Spleen (tissue), 11 donors: ENCODE data around the gene HAND1. TPM values are rescaled to one million over a fixed set of nuclear protein-coding genes. Genes with fewer than 3 reads are reported as not detected.
"Not testable (repeated sequence)": the region's sequence is repeated elsewhere in the genome, so short reads cannot be mapped to it uniquely, and the experiment has no call there.

ENCODE experiments used
- DNase-seq: peaks from one replicate; pipeline ENCODE4 v3.0.0-alpha.2; 2020
- H3K27ac ChIP-seq, 8 donors: fragments of 200-600 bp; sonication (generic) in 7 of 8; 1 replicate in 4 of 8; 2 replicates in 4 of 8; pipeline versions ENCODE4 v1.5.0 to v1.8.0; 2016 to 2021; ENCODE audit warnings: inconsistent platforms in 4 of 8, mild to moderate bottlenecking in 4 of 8, moderate library complexity in 1 of 8
- H3K27me3 ChIP-seq, 7 donors: fragments of 200-600 bp; sonication (generic) in 6 of 7; replicated peaks in 1 of 7; 1 replicate in 4 of 7; 2 replicates in 3 of 7; pipeline versions ENCODE4 v1.5.0 to v1.8.0; 2016 to 2021; ENCODE audit warnings: inconsistent platforms in 3 of 7, mild to moderate bottlenecking in 1 of 7
- H3K36me3 ChIP-seq, 6 donors: fragments of 200-600 bp; sonication (generic) in 5 of 6; 1 replicate in 4 of 6; 2 replicates in 2 of 6; pipeline versions ENCODE4 v1.5.0 to v1.8.0; 2016 to 2021; ENCODE audit warnings: inconsistent platforms in 2 of 6
- H3K4me1 ChIP-seq, 6 donors: fragments of 200-600 bp; sonication (generic) in 5 of 6; 1 replicate in 3 of 6; 2 replicates in 3 of 6; pipeline versions ENCODE4 v1.5.0 to v1.8.0; 2016 to 2021; ENCODE audit warnings: inconsistent platforms in 3 of 6
- H3K4me3 ChIP-seq, 8 donors: fragments of 200-600 bp; sonication (generic) in 7 of 8; 1 replicate in 4 of 8; 2 replicates in 4 of 8; pipeline versions ENCODE4 v1.5.0 to v1.8.0; 2016 to 2021; ENCODE audit warnings: inconsistent platforms in 4 of 8, mild to moderate bottlenecking in 4 of 8, moderate library complexity in 2 of 8
- H3K9me3 ChIP-seq, 8 donors: fragments of 200-600 bp; sonication (generic) in 7 of 8; 1 replicate in 4 of 8; 2 replicates in 4 of 8; pipeline versions ENCODE4 v1.5.0 to v1.8.0; 2016 to 2021; ENCODE audit warnings: inconsistent platforms in 4 of 8
- POLR2A ChIP-seq, 3 donors: fragments of 450-650 bp; IDR thresholded peaks; one replicate each; pipeline ENCODE4 v1.5.1; 2017; ENCODE audit warnings: antibody characterized with exemption in 3 of 3, mild to moderate bottlenecking in 1 of 3
- POLR2AphosphoS5 ChIP-seq, 3 donors: sonication (generic); formaldehyde crosslinking; IDR thresholded peaks; one replicate each; pipeline ENCODE4 v1.5.1; 2017; ENCODE audit warnings: antibody characterized with exemption in 3 of 3
- WGBS, 5 donors: extraction: QIAGEN DNeasy Blood & Tissue Kit in 3 of 5; methylation state at CpG; one replicate each; pipeline versions ENCODE4 v1.1.5 to v1.1.7; 2013 to 2018; 5-methylcytosine and 5-hydroxymethylcytosine counted together
- intact Hi-C: fragments of 100-400 bp; cut with DNase I; formaldehyde crosslinking; loops from one replicate; pipeline ENCODE4 v1.15.0; 2023; ENCODE audit warnings: low total_unique reads
- polyA plus RNA-seq, 3 donors: library from polyadenylated mRNA; stranded (reverse); fragments of 200-250 nt; gene quantifications; one replicate each; pipeline ENCODE4 v1.2.1, GENCODE V29; 2013
- total RNA-seq, 7 donors: library from RNA; depleted of rRNA in 3 of 7; stranded (reverse); fragments of >200 nt in 3 of 7; fragmentation: NEBNext Ultra II Directional in 4 of 7; extraction: Animal tissue kit (Norgen Biotek cat#: 25700) in 4 of 7; gene quantifications; one replicate each; pipeline versions ENCODE4 v1.1.0 to v1.2.1, GENCODE V29; 2016 to 2021
- TF ChIP-seq, protein P1 (sequence below), 11 experiments: fragments of 200-600 bp in 7 of 11; fragments of 450-650 bp in 4 of 11; sonication (generic) in 4 of 11; IDR thresholded peaks in 8 of 11; conservative IDR thresholded peaks in 3 of 11; 1 replicate in 7 of 11; 2 replicates in 4 of 11; pipeline versions ENCODE4 v1.4.0 to v1.8.0; 2016 to 2021; ENCODE audit warnings: antibody characterized with exemption in 11 of 11, inconsistent platforms in 4 of 11, mild to moderate bottlenecking in 1 of 11
- donor health status: healthy with polysubstance abuse.
- donor health status: DM: no; HTN: no; CAD: no; lungs with moderate emphysema.
- donor health status: DM: no; HTN: no; CAD: no.
- donor health status: Bipolar disorder and iron deficiency.
- donor health status: healthy.
- donor health status: DM: no; HTN: no; CAD: no.
- donor health status: DM: yes; HTN: yes; CAD: no.

The HAND1 gene
- total and polyA plus RNA-seq, 10 donors = not detected

DNA sequence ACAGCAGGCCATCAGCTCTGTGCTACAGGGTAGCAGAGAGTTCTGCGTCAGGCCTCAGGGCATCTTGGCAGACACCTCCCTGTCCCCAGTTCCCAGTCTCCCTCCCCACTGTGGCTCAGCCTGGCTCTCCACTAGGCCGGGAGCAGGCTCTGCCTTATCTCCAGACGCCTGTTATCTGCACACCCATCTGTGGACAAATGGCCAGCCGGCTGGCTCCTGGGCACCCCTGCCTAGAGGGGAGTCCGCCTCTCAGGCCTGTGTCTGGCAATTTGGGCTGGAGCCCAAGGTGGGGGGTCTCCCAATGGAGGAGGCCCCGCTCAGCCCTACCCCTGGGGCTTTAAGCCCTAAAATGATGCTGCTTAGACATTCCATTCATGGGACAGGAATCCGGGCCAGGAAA lies 39.2 kb upstream of the HAND1 start:
- WGBS, 5 donors = 81 to 96% (median 89%) methylated on average over 3 to 7 of the region's 7 CpGs
- H3K4me3 ChIP-seq = no peak overlapping the region
- intact Hi-C loops = no loop called here
- H3K27me3 ChIP-seq = peaks cover 0 to 83% (median 29%) of the 10 kb centered on the region in 7 donors
- H3K9me3 ChIP-seq = no peaks in the 10 kb centered on the region
- H3K36me3 ChIP-seq = no peaks in the 10 kb centered on the region
- no peak overlapping the region for H3K27ac ChIP-seq
- H3K4me1 ChIP-seq = peaks cover 0 to 7% (median 0%) of the 10 kb centered on the region in 6 donors
- TF ChIP-seq POLR2AphosphoS5 (IDR thresholded peaks at IDR 0.05) = no peak
- no peak for TF ChIP-seq POLR2A (IDR thresholded peaks at IDR 0.05)
- TF ChIP-seq, protein P1, sequence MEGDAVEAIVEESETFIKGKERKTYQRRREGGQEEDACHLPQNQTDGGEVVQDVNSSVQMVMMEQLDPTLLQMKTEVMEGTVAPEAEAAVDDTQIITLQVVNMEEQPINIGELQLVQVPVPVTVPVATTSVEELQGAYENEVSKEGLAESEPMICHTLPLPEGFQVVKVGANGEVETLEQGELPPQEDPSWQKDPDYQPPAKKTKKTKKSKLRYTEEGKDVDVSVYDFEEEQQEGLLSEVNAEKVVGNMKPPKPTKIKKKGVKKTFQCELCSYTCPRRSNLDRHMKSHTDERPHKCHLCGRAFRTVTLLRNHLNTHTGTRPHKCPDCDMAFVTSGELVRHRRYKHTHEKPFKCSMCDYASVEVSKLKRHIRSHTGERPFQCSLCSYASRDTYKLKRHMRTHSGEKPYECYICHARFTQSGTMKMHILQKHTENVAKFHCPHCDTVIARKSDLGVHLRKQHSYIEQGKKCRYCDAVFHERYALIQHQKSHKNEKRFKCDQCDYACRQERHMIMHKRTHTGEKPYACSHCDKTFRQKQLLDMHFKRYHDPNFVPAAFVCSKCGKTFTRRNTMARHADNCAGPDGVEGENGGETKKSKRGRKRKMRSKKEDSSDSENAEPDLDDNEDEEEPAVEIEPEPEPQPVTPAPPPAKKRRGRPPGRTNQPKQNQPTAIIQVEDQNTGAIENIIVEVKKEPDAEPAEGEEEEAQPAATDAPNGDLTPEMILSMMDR (IDR thresholded peaks at IDR 0.05 in 8 of 11, conservative IDR thresholded peaks at IDR 0.05 in 3 of 11) = no peak
- DNase-seq = no peak

DNA sequence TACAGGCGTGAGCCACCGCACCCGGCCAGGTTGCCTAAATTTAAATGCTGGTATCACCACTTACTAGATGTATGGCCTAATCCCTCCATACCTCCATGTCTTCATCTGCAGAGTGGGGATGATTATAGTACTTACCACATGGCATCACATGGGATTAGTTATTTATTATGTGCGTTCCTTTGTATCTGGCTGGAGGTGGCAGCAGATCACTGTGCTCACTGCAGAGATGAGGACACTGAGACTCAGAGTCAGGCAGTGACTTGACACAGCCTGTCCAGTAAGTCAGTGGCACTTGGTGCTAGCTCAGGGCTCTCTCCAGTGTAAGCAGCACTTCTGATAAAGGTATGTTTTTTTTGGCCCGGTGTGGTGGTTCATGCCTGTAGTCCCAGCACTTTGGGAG lies 38.4 kb upstream of the HAND1 start:
- Histone ChIP-seq H3K4me1 (peaks cover 0 to 7% (median 0%) of the 10 kb centered on the region in 6 donors), H3K36me3 (no peaks in the 10 kb centered on the region), H3K4me3 (no peak overlapping the region), H3K9me3 (no peaks in the 10 kb centered on the region), H3K27ac (no peak overlapping the region), H3K27me3 (peaks cover 0 to 78% (median 22%) of the 10 kb centered on the region in 7 donors)
- TF ChIP-seq, protein P1 (IDR thresholded peaks at IDR 0.05 in 8 of 11, conservative IDR thresholded peaks at IDR 0.05 in 3 of 11) = no peak
- TF ChIP-seq POLR2AphosphoS5 (IDR thresholded peaks at IDR 0.05) = no peak
- TF ChIP-seq POLR2A (IDR thresholded peaks at IDR 0.05) = no peak
- DNase-seq = no peak
- intact Hi-C loops = no loop called here
- WGBS, 5 donors = 89 to 98% (median 96%) methylated on average over 5 of the region's 5 CpGs

DNA sequence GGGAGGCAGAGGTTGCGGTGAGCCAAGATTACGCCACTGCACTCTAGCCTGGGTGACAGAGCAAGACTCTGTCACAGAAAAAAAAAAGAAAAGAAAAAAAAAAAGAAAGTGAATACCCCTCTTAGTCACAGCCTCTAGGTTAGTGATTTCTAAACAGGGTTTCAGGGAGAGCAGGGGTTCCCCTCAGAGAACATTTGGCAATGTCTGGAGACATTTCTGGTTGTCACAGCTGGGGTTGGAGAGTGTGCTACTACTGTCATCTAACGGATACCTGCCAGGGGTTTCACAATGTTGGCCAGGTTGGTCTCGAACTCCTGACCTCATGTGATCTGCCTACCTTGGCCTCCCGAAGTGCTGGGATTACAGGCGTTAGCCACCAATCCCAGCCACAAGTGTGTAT lies 37.5 kb upstream of the HAND1 start:
- H3K4me1 ChIP-seq, intact Hi-C loops, H3K27ac ChIP-seq, DNase-seq, H3K4me3 ChIP-seq, H3K36me3 ChIP-seq, H3K9me3 ChIP-seq: not testable (repeated sequence)
- H3K27me3 ChIP-seq = peaks cover 0 to 73% (median 13%) of the 10 kb centered on the region in 7 donors
- 63 to 86% (median 77%) methylated on average over 6 of the region's 6 CpGs for WGBS, 5 donors

DNA sequence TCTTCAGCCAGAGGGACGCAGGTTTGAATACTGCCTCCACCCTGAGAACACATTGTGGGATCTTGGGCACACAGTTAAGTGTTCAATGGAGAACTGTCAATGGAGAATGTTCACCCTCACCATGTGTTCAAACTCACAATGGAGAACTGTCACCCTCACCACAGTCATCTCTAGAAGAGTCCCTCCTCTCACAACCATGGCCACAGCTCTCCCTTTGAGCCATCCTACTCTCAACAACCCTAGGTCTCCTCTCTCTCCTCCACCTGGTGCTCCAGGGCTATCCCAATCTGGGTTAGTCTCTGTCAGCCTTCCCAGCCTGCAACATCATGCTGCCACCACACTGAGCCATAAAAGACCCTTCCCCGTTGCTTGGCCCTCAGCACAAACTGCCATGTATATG lies 36.3 kb upstream of the HAND1 start:
- Histone ChIP-seq H3K4me1 (no peaks in the 10 kb centered on the region), H3K9me3 (no peaks in the 10 kb centered on the region), H3K36me3 (no peaks in the 10 kb centered on the region), H3K4me3 (no peak overlapping the region), H3K27ac (no peak overlapping the region), H3K27me3 (peaks cover 0 to 61% (median 5%) of the 10 kb centered on the region in 7 donors)
- TF ChIP-seq POLR2AphosphoS5 (IDR thresholded peaks at IDR 0.05) (no peak), POLR2A (IDR thresholded peaks at IDR 0.05) (no peak)
- TF ChIP-seq, protein P1 (IDR thresholded peaks at IDR 0.05 in 8 of 11, conservative IDR thresholded peaks at IDR 0.05 in 3 of 11) = no peak
- WGBS, 5 donors = 72 to 93% (median 82%) methylated on average over 2 of the region's 2 CpGs
- intact Hi-C loops = no loop called here
- DNase-seq = no peak

DNA sequence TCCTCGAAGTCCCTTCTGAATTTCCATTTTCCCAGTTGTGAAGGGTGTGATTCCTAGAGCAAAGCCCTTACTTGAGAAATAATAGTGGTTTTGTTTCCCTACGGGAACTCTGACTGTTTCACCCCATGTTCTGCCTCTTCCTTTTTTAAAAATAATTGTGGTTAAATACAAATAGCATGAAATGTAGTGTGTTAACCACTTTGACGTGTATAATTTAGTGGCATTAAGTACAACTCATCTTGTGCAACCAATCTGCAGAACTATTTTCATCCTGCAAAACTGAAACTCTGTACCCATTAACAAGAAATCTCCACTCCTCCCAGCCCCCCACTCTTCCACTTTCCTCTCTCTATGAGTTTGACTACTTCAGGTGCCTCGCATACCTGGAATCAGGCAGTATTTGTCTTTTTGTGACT lies 35.6 kb upstream of the HAND1 start:
- peaks cover 0 to 55% (median 0%) of the 10 kb centered on the region in 7 donors for H3K27me3 ChIP-seq
- TF ChIP-seq POLR2AphosphoS5 (IDR thresholded peaks at IDR 0.05) (no peak), POLR2A (IDR thresholded peaks at IDR 0.05) (no peak)
- TF ChIP-seq, protein P1 (IDR thresholded peaks at IDR 0.05 in 8 of 11, conservative IDR thresholded peaks at IDR 0.05 in 3 of 11) = no peak
- H3K27ac ChIP-seq = no peak overlapping the region
- no peaks in the 10 kb centered on the region for H3K4me1 ChIP-seq
- whole genome bisulfite sequencing, 5 donors = 24 to 51% (median 35%) methylated on average over 4 of the region's 4 CpGs
- intact Hi-C loops = no loop called here
- H3K4me3 ChIP-seq = no peak overlapping the region
- DNase-seq = no peak
- H3K36me3 ChIP-seq = no peaks in the 10 kb centered on the region
- H3K9me3 ChIP-seq = no peaks in the 10 kb centered on the region
